HG03354 (cell line): ENCODE results near the gene SMG6.

Experiments used
- ATAC-seq: cut with Tn5 transposase; IDR thresholded peaks from one replicate; pipeline ENCODE4 v1.9.1; 2021; ENCODE audit warnings: mild to moderate bottlenecking; ENCODE audit not compliant: unreplicated experiment, poor library complexity, severe bottlenecking

The SMG6 gene

GRCh38 chr17:2043785-2044184 lies 259.8 kb downstream of the SMG6 start:
- ATAC-seq = no peak

DNA sequence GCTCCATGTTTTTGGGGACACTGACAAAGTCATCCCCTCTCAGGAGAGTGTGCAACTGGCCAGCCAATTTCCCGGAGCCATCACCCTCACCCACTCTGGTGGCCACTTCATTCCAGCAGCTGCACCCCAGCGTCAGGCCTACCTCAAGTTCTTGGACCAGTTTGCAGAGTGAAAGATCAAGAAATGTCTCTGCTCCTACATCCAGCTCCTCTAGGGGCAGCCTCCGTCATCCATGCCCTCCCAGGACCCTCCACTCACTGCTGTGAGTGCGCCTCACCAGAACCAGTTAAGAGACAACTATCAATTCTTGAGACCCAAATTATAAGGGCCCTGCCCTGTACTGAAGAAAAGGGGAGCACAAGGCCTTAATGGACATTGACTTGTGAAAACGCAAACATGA lies 260.7 kb downstream of the SMG6 start:
- ATAC-seq = no peak

DNA sequence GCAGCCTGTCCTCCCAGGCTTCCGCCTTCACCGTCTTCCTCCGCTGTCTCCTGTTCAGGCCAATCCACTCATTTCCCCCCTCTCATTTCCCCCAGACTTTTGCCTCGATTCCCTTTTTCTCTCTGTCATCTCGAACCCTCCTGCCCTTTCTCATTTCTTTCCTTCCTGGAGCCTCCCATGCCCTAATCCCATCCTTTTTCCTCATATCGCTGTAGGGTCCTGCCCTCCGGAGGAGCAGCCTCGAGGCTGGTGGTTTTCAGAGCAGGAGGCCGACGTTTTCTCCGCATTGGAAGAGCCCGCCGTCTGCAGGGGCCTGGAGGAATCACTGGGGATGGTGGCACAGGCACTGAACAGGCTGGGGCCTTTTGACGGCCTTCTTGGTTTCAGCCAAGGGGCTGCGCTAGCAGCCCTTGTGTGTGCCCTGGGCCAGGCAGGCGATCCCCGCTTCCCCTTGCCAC lies 261.2 kb downstream of the SMG6 start:
- no peak for ATAC-seq

GRCh38 chr17:2041561-2042389 lies 261.8 kb downstream of the SMG6 start, which contains the start of gene OVCA2:
OVCA2 (plus strand) TSS chr17:2042022; CDS start chr17:2042048, 26 bp downstream.
- peak; percentile 94 for ATAC-seq

DNA sequence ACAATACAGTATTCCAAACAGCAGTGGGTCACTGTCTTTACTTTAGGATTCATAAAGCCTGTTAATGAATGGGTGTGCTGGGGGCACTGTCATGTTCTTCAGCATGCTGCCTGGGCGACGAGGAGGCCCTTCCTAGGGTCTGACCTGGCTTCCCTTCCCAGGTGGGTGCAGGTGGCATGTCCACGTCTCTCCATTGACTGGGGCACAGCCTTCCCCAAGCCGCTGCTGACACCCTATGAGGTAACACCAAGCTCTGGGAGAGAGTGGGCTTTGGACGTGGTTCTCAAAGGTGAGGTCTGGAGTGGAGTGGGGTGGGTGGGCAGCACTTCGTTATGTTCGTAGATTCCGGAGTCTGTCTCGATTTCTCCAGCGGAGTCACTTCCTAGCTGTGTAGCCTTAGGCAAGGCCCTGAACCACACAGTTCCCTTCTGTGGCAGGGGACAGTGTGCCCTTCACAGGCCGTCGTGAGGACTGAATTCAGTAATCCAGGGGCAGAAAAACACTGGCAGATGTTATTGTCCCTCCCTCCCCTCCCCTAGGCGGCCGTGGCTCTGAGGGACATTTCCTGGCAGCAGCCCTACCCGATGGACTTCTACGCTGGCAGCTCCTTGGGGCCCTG lies 262.5 kb downstream of the SMG6 start:
- ATAC-seq = no peak

DNA sequence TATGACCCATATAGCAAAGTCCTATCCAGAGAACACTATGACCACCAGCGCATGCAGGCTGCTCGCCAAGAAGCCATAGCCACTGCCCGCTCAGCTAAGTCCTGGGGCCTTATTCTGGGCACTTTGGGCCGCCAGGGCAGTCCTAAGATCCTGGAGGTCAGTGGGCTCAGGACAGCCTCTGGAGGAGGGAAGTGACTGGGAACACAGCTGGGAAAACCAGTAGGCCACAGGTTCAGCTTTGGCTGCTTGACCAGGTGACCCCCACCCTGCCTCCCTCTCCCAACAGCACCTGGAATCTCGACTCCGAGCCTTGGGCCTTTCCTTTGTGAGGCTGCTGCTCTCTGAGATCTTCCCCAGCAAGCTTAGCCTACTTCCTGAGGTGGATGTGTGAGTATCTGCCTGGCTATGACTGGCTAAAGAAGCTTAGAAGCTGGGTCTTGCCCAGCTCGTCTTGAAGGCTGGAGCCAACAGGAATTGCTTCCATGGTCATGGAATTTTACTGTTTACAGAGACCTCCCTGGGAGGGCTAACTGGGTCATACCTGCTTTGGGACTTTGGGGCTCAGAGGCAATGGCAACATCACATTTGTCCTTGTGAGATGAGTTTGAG lies 263.3 kb downstream of the SMG6 start:
- ATAC-seq = no peak

DNA sequence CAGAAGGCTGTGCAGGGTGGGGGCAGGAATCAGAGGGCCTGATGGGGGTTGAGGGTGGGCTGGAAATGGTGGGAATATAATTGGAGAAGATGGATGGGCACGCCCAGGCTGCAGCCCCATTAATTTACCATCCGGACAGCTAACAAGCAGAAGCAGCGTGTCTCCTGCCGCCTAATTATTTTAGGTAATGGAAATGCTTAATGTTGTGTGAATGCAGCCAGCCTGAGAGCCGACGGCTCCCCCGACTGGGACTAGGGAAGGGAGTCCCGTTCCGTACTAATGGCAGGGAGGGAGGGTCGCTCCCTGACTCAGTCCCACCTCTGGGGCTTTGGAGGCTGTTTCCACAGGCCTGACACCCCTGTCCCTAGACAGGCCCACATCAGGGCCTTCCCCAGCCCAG lies 266.4 kb downstream of the SMG6 start:
- ATAC-seq = no peak

- no peak for ATAC-seq
These were observed 267.8 kb downstream of the SMG6 start for GRCh38 chr17:2035541-2036488.

- ATAC-seq = no peak
These were observed 268.6 kb downstream of the SMG6 start for GRCh38 chr17:2034806-2035540.

DNA sequence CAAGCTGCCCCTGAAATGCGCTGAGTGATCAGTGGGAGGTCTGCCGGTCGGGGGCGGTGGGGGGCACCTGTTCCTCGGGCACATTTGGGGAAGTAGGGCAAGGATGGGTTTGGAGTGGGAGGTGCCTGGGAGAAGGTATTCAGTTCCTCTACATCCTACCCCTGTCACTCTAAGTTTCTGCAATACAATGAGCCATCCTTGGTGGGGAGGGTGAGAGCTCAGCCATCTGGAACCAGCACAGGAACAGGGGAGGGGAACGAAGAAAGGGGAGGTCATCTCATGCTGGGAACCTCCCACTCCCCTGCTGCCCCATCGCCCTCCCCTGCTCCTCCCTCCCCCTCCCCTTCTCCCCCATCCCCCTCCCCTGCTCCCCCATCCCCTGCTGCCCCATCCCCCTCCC lies 269.4 kb downstream of the SMG6 start:
- no peak for ATAC-seq

GRCh38 chr17:2033153-2033552 lies 270.4 kb downstream of the SMG6 start:
- no peak for ATAC-seq

GRCh38 chr17:2030779-2031163 lies 272.8 kb downstream of the SMG6 start:
- peak; percentile 10 for ATAC-seq

GRCh38 chr17:2029911-2030778 lies 273.4 kb downstream of the SMG6 start, which contains the start of gene DPH1:
DPH1 (plus strand) TSS chr17:2030153; CDS start chr17:2030170, 17 bp downstream.
- peak; percentile 79 for ATAC-seq

DNA sequence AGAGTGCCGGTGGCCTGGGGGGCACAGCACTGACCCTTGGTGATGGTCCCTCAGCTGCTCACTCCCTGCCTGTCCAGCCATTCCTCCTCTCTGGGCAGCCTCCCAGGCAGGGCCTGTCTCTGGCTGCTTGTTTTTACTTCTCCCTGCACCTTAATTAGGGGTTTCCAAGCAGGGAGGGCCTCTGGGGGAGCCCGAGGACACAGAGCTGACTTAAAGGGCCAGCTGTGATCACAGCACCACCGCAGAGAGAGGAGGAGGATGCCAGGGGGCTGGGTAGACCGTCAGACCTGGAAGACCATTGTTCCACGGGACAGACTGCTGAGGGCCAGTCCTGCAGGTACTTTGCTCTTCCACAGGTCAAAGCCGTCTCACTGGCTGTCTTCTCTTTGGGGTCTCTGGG lies 274.8 kb downstream of the SMG6 start:
- no peak for ATAC-seq

GRCh38 chr17:2028234-2028614 lies 275.4 kb downstream of the SMG6 start:
- ATAC-seq = no peak

- ATAC-seq = no peak
These were observed 275.9 kb downstream of the SMG6 start for GRCh38 chr17:2027528-2028233.

GRCh38 chr17:2025622-2026309 lies 277.8 kb downstream of the SMG6 start:
- no peak for ATAC-seq
